ENCODE data around the gene CCNO. TPM values are rescaled to one million over a fixed set of nuclear protein-coding genes. Genes with fewer than 3 reads are reported as not detected.

Gene CCNO, protein sequence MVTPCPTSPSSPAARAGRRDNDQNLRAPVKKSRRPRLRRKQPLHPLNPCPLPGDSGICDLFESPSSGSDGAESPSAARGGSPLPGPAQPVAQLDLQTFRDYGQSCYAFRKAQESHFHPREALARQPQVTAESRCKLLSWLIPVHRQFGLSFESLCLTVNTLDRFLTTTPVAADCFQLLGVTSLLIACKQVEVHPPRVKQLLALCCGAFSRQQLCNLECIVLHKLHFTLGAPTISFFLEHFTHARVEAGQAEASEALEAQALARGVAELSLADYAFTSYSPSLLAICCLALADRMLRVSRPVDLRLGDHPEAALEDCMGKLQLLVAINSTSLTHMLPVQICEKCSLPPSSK
- not detected in 2 replicates for total RNA-seq

GRCh38 chr5:55232985-55233928 is at the start of gene CCNO:
CCNO (minus strand) TSS chr5:55233608; CDS start chr5:55233523, 85 bp downstream.

GRCh38 chr5:55226934-55227663 is 6.3 kb downstream of the CCNO start, which contains the start of gene MCIDAS:
MCIDAS (minus strand) TSS chr5:55227315; CDS start chr5:55227138, 177 bp downstream.

Other genes starting within 250 kb of the CCNO start
- 1.3 TPM in 1 of 2 replicates, not detected in the other for gene ESM1, start 248.0 kb downstream of the CCNO start, total RNA-seq
- not detected in 2 replicates for gene GZMK, start 209.4 kb downstream of the CCNO start, total RNA-seq
- gene GZMA, start 131.0 kb downstream of the CCNO start, total RNA-seq: not detected in 2 replicates
- 128 and 138 TPM in 2 replicates for gene GPX8, start 73.4 kb downstream of the CCNO start, total RNA-seq
- gene CDC20B, start 60.4 kb downstream of the CCNO start, total RNA-seq: not detected in 2 replicates
- not detected in 2 replicates for gene MCIDAS, start 6.3 kb downstream of the CCNO start, total RNA-seq
- 20.9 and 21.5 TPM in 2 replicates for gene DHX29, start 74.1 kb upstream of the CCNO start, total RNA-seq
- 61.1 and 66.3 TPM in 2 replicates for gene MTREX, start 74.4 kb upstream of the CCNO start, total RNA-seq

All from pericardium fibroblast (primary cell).